ENCODE results near the gene SFTPB.
"Not testable (repeated sequence)": the region's sequence is repeated elsewhere in the genome, so short reads cannot be mapped to it uniquely, and the experiment has no call there.

Gene SFTPB

GRCh38 chr2:85652056-85652455 is 15.9 kb downstream of the SFTPB start:
- DNase-seq: no peak

GRCh38 chr2:85651097-85651496 is 16.9 kb downstream of the SFTPB start:
- no peak for DNase-seq

- no peak for DNase-seq
Observed at GRCh38 chr2:85650456-85650855, 17.5 kb downstream of the SFTPB start.

GRCh38 chr2:85649201-85650190 is 18.5 kb downstream of the SFTPB start:
- no peak for DNase-seq

GRCh38 chr2:85648619-85649018 is 19.4 kb downstream of the SFTPB start:
- no peak for DNase-seq

GRCh38 chr2:85647823-85648526 is 20.0 kb downstream of the SFTPB start:
- DNase-seq: no peak

- DNase-seq: no peak
Observed at GRCh38 chr2:85646166-85646565, 21.8 kb downstream of the SFTPB start.

GRCh38 chr2:85644909-85645308 is 23.1 kb downstream of the SFTPB start:
- DNase-seq: no peak

GRCh38 chr2:85642725-85643124 is 25.3 kb downstream of the SFTPB start:
- no peak for DNase-seq

- no peak for DNase-seq
Observed at GRCh38 chr2:85635636-85636035, 32.4 kb downstream of the SFTPB start.

- no peak for DNase-seq
Observed at GRCh38 chr2:85635011-85635410, 33.0 kb downstream of the SFTPB start.

- no peak for DNase-seq
Observed at GRCh38 chr2:85631316-85631715, 36.7 kb downstream of the SFTPB start.

- no peak for DNase-seq
Observed at GRCh38 chr2:85628658-85629057, 39.3 kb downstream of the SFTPB start.

- DNase-seq: no peak
Observed at GRCh38 chr2:85623991-85624390, 44.0 kb downstream of the SFTPB start.

- DNase-seq: no peak
Observed at GRCh38 chr2:85621338-85621737, 46.7 kb downstream of the SFTPB start.

GRCh38 chr2:85619617-85620016 is 48.4 kb downstream of the SFTPB start:
- DNase-seq: no peak

- DNase-seq: not testable (repeated sequence)
Observed at GRCh38 chr2:85617723-85618122, 50.3 kb downstream of the SFTPB start.

GRCh38 chr2:85615413-85615728 is 52.6 kb downstream of the SFTPB start:
- no peak for DNase-seq

- DNase-seq: not testable (repeated sequence)
Observed at GRCh38 chr2:85614757-85615156, 53.2 kb downstream of the SFTPB start.

- no peak for DNase-seq
Observed at GRCh38 chr2:85613717-85614515, 54.1 kb downstream of the SFTPB start.

GRCh38 chr2:85611705-85612587 is 56.1 kb downstream of the SFTPB start, which contains the start of gene C2orf68:
Gene C2orf68 (minus strand): TSS chr2:85612066. CDS start chr2:85611984, 82 bp downstream.
- DNase-seq: no peak

GRCh38 chr2:85611217-85611704 is 56.7 kb downstream of the SFTPB start:
- DNase-seq: no peak
